AG04450 (cell line): ENCODE data around the gene TNIP2. TPM values are rescaled to one million over a fixed set of nuclear protein-coding genes. Genes with fewer than 3 reads are reported as not detected.

Experiments
- CTCF ChIA-PET: fragments of 300-600, 350-600 bp; formaldehyde crosslinking; extraction: SDS; loops from one replicate; lab custom pipeline; 2022; ENCODE audit warnings: antibody characterized with exemption, inconsistent platforms; lab: Charles Lee
- POLR2A ChIA-PET: fragments of 350-600 bp; formaldehyde crosslinking; extraction: SDS; loops from one replicate; lab custom pipeline; 2021; ENCODE audit warnings: antibody characterized with exemption, inconsistent platforms; lab: Yijun Ruan, JAX
- DNase-seq: peaks from one replicate; pipeline ENCODE4 v3.0.0-alpha.2; 2011; ENCODE audit warnings: low read depth, low spot score
- H3K27ac ChIP-seq: one replicate; pipeline ENCODE4 v1.5.1; 2012; ENCODE audit warnings: low read depth, low read length, control low read depth
- H3K27me3 ChIP-seq: one replicate; pipeline ENCODE4 v1.6.0; 2012; ENCODE audit warnings: low read length; ENCODE audit not compliant: control insufficient read depth, insufficient read depth
- H3K4me3 ChIP-seq: 2 replicates; pipeline ENCODE4 v1.5.1; 2011; ENCODE audit warnings: mild to moderate bottlenecking, low read depth, low read length, control low read depth
- H3K9me3 ChIP-seq: 2 replicates; pipeline ENCODE4 v1.5.1; 2012; ENCODE audit warnings: low read length; ENCODE audit not compliant: control insufficient read depth, insufficient read depth
- polyA plus RNA-seq: library from polyadenylated mRNA; depleted of rRNA; stranded (reverse); fragments of >200 nt; gene quantifications from 2 replicates; pipeline ENCODE4 v1.2.3, GENCODE V29; 2011
- TF ChIP-seq, protein P1 (sequence below): IDR thresholded peaks from 2 replicates; pipeline ENCODE4 v1.5.1; 2011; ENCODE audit warnings: low read depth, low read length, control low read depth, inconsistent platforms

The TNIP2 gene
- polyA plus RNA-seq, 1 experiment, result 28.8 TPM

DNA sequence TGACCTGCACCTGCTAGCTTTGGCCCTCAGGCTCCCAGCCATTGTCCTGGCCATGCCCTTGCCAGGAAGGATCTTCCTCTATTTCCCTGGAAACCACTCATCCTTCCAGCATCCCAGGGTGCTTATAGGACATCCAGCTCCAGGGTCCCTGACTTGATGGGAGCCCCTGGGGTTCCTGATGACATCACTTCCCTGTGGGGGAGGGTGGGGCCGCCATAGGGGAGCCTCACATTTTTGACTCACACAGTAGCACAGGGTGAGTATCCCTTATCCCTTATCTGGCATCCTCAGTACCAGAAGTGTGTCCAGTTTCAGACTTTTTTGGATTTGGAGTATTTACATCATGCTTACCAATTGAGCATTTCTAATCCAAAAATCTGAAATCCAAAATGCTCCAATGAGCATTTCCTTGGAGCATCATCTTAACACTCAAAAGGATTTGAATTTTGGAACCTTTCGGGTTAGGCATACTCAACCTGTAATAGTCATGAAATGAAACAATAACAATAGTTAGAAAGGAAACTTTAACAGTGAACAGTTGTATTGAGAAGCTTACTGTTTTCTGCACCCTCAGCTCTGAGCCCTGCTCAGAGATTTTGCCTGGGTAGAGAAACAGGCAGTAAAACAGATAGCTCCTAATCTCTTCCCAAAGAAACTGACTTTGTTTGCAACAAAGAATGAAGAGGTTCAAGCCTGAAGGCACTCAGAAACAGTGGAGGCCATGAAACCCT lies 22.1 kb downstream of the TNIP2 start:
- Histone ChIP-seq H3K27ac (no peak overlapping the region), H3K27me3 (no peaks in the 10 kb centered on the region), H3K4me3 (no peak overlapping the region), H3K9me3 (peaks cover 3% of the 10 kb centered on the region; the same call in 1 of the 2 replicates)
- no peak for DNase-seq
- TF ChIP-seq, protein P1, sequence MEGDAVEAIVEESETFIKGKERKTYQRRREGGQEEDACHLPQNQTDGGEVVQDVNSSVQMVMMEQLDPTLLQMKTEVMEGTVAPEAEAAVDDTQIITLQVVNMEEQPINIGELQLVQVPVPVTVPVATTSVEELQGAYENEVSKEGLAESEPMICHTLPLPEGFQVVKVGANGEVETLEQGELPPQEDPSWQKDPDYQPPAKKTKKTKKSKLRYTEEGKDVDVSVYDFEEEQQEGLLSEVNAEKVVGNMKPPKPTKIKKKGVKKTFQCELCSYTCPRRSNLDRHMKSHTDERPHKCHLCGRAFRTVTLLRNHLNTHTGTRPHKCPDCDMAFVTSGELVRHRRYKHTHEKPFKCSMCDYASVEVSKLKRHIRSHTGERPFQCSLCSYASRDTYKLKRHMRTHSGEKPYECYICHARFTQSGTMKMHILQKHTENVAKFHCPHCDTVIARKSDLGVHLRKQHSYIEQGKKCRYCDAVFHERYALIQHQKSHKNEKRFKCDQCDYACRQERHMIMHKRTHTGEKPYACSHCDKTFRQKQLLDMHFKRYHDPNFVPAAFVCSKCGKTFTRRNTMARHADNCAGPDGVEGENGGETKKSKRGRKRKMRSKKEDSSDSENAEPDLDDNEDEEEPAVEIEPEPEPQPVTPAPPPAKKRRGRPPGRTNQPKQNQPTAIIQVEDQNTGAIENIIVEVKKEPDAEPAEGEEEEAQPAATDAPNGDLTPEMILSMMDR, result no peak
- POLR2A ChIA-PET, result no interaction called here
- CTCF ChIA-PET, result no interaction called here

- POLR2A ChIA-PET, result no interaction called here
- no peaks in the 10 kb centered on the region for H3K27me3 ChIP-seq
Measured at GRCh38 chr4:2733001-2733843, 22.9 kb downstream of the TNIP2 start.

DNA sequence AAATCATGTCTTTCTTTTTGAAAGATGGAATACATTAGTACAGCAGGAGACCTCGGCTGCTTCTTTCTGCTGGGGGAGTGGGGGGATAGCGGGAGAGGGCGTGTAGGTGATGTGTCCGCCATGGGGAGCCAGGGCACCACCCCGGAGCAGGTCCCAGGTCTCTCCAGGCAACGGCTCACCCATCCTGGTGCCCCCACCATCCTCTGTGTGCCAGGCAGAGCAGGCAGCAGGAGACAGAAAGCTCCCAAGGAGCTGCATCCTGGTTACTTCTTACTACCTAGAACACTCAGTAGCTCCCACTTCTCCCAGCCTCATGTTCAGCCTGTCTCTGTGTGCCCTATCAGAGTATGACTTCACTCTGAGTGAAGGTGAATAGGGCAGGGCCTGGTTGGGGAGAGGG lies 23.6 kb downstream of the TNIP2 start:
- TF ChIP-seq, protein P1, result no peak
- ChIA-PET CTCF (interaction anchor here (0.5 kb wide), 1 partner anchor 232 kb away, joined by 3 read pairs; no protein-coding TSS in a partner anchor), POLR2A (no interaction called here)
- Histone ChIP-seq H3K27me3 (no peaks in the 10 kb centered on the region), H3K9me3 (peaks cover 3% of the 10 kb centered on the region; the same call in 1 of the 2 replicates), H3K27ac (no peak overlapping the region), H3K4me3 (no peak overlapping the region)
- no peak for DNase-seq

More at GRCh38 chr4:2733001-2733843, 22.9 kb downstream of the TNIP2 start:
- no peak for DNase-seq
- CTCF ChIA-PET, result no interaction called here
- Histone ChIP-seq H3K27ac (no peak overlapping the region), H3K4me3 (no peak overlapping the region), H3K9me3 (peaks cover 3% of the 10 kb centered on the region; the same call in 1 of the 2 replicates)
- TF ChIP-seq, protein P1, result no peak

DNA sequence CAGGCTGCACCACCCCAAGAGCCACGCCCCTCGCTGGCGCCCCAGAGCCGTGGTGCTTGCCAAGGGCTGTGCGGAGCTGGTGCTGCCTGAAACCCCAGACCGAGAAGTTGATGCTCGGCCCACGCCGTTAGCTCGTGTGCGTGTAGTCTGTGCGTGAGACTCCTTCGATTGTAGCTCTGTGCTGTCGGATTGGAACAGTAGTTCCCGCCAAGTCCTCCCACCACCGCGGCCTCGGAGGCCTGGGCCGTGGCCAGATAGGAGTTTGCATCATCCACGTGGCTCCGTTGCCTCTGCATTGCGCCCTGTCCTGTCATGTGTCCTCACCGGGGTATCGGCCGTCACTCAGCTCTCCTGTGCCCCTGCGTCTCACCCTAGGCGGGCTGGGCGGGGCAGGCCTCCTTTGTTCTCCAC lies 24.2 kb downstream of the TNIP2 start:
- TF ChIP-seq, protein P1, result no peak
- CTCF ChIA-PET, result no interaction called here
- H3K27me3 ChIP-seq, result no peaks in the 10 kb centered on the region
- DNase-seq, result no peak
- H3K27ac ChIP-seq, result no peak overlapping the region
- no peak overlapping the region for H3K4me3 ChIP-seq
- POLR2A ChIA-PET, result interaction anchor here (0.6 kb wide), 1 partner anchor 469 kb away, joined by 9 read pairs; no protein-coding TSS in a partner anchor
- peaks cover 1% of the 10 kb centered on the region; the same call in 1 of the 2 replicates for H3K9me3 ChIP-seq

GRCh38 chr4:2729533-2729875 lies 26.6 kb downstream of the TNIP2 start:
- Histone ChIP-seq H3K27ac (no peak overlapping the region), H3K9me3 (no peaks in the 10 kb centered on the region; the same call in 1 of the 2 replicates), H3K4me3 (no peak overlapping the region), H3K27me3 (no peaks in the 10 kb centered on the region)
- TF ChIP-seq, protein P1, result no peak
- POLR2A ChIA-PET, result no interaction called here
- CTCF ChIA-PET, result no interaction called here
- no peak for DNase-seq
